Measurements from ENCODE around the gene ARL5C.
"Not testable (repeated sequence)": the region's sequence is repeated elsewhere in the genome, so short reads cannot be mapped to it uniquely, and the experiment has no call there.

The ARL5C gene

GRCh38 chr17:39131616-39132015 is 34.3 kb downstream of the ARL5C start:
- no peak for TF ChIP-seq CTCF (conservative IDR thresholded peaks at IDR 0.05; ENCODE audit: low read depth)
- CTCF ChIA-PET: no interaction called here
- no peak for DNase-seq (ENCODE audit: low spot score)
- no peak overlapping the region for H3K27ac ChIP-seq
- POLR2A ChIA-PET (ENCODE audit: low non-redundant PET): no interaction called here

GRCh38 chr17:39130205-39130604 is 35.8 kb downstream of the ARL5C start:
- TF ChIP-seq CTCF (conservative IDR thresholded peaks at IDR 0.05; ENCODE audit: low read depth): no peak
- POLR2A ChIA-PET (ENCODE audit: low non-redundant PET): no interaction called here
- CTCF ChIA-PET: no interaction called here
- no peak for DNase-seq (ENCODE audit: low spot score)
- H3K27ac ChIP-seq: no peak overlapping the region

GRCh38 chr17:39129544-39129943 is 36.4 kb downstream of the ARL5C start:
- POLR2A ChIA-PET (ENCODE audit: low non-redundant PET); DNase-seq (ENCODE audit: low spot score); H3K27ac ChIP-seq: not testable (repeated sequence)
- CTCF ChIA-PET: interaction anchor here (0.7 kb wide), 1 partner anchor 113 kb away, joined by 5 read pairs; no protein-coding TSS in a partner anchor

- TF ChIP-seq CTCF (conservative IDR thresholded peaks at IDR 0.05; ENCODE audit: low read depth): no peak
- ChIA-PET CTCF (no interaction called here), POLR2A (ENCODE audit: low non-redundant PET) (no interaction called here)
- no peak for DNase-seq (ENCODE audit: low spot score)
- no peak overlapping the region for H3K27ac ChIP-seq
These were observed 39.5 kb downstream of the ARL5C start for GRCh38 chr17:39126436-39126835.

- POLR2A ChIA-PET (ENCODE audit: low non-redundant PET): no interaction called here
These were observed 40.7 kb downstream of the ARL5C start for GRCh38 chr17:39125143-39125875.

GRCh38 chr17:39123627-39124026 is 42.3 kb downstream of the ARL5C start:
- no peak for TF ChIP-seq CTCF (conservative IDR thresholded peaks at IDR 0.05; ENCODE audit: low read depth)
- DNase-seq (ENCODE audit: low spot score): no peak
- POLR2A ChIA-PET (ENCODE audit: low non-redundant PET): no interaction called here
- H3K27ac ChIP-seq: no peak overlapping the region
- CTCF ChIA-PET: no interaction called here

More at GRCh38 chr17:39125143-39125875, 40.7 kb downstream of the ARL5C start:
- no peak for TF ChIP-seq CTCF (conservative IDR thresholded peaks at IDR 0.05; ENCODE audit: low read depth)
- CTCF ChIA-PET: no interaction called here
- no peak for DNase-seq (ENCODE audit: low spot score)
- H3K27ac ChIP-seq: no peak overlapping the region

- TF ChIP-seq CTCF (conservative IDR thresholded peaks at IDR 0.05; ENCODE audit: low read depth): no peak
- DNase-seq (ENCODE audit: low spot score): no peak
- H3K27ac ChIP-seq: no peak overlapping the region
- CTCF ChIA-PET: no interaction called here
- POLR2A ChIA-PET (ENCODE audit: low non-redundant PET): no interaction called here
These were observed 43.0 kb downstream of the ARL5C start for GRCh38 chr17:39122991-39123390.

GRCh38 chr17:39121919-39122318 is 44.0 kb downstream of the ARL5C start:
- H3K27ac ChIP-seq; POLR2A ChIA-PET (ENCODE audit: low non-redundant PET); DNase-seq (ENCODE audit: low spot score): not testable (repeated sequence)
- CTCF ChIA-PET: interaction anchor here (0.6 kb wide), 1 partner anchor 97 kb away, joined by 3 read pairs; no protein-coding TSS in a partner anchor

All from RWPE1 (cell line).